Measurements from ENCODE around the gene PPM1J. TPM values are rescaled to one million over a fixed set of nuclear protein-coding genes. Genes with fewer than 3 reads are reported as not detected.

The PPM1J gene
- polyA plus RNA-seq, 1 of the 3 experiments (the other 2 are of a cell fraction) = 5.3 TPM

- TF ChIP-seq REST (IDR thresholded peaks at IDR 0.05; ENCODE audit: low read depth, low read length) (no peak), EP300 (IDR thresholded peaks at IDR 0.05; ENCODE audit: borderline replicate concordance in 1 of 2, low read depth in 1 of 2, low read length in 1 of 2) (peak in 1 of 2 experiments; percentile 42; a peak in 1 of 4 replicates), ZBTB33 (IDR thresholded peaks at IDR 0.05; ENCODE audit: borderline replicate concordance, low read depth) (peak; percentile 53; the same call in 1 of the 2 replicates), RXRA (IDR thresholded peaks at IDR 0.05; ENCODE audit: borderline replicate concordance, low read depth) (no peak), MEF2A (IDR thresholded peaks at IDR 0.05; ENCODE audit: borderline replicate concordance, low read depth) (peak; percentile 82; the same call in 1 of the 2 replicates), SMC3 (IDR thresholded peaks at IDR 0.05; ENCODE audit: low read depth, low read length) (no peak), FOXM1 (IDR thresholded peaks at IDR 0.05; ENCODE audit: low read depth) (no peak), RAD21 (IDR thresholded peaks at IDR 0.05; ENCODE audit: low read length) (no peak), MAX (IDR thresholded peaks at IDR 0.05; ENCODE audit: low read depth) (0 out of 2 replicates have a peak, but pooled peaks have one; percentile 30), RFX5 (IDR thresholded peaks at IDR 0.05; ENCODE audit: low read length) (no peak), CTCF (IDR thresholded peaks at IDR 0.05) (peak; percentile 16; the same call in 1 of the 2 replicates), SIN3A (IDR thresholded peaks at IDR 0.05; ENCODE audit: borderline replicate concordance, low read depth, low read length) (no peak), TCF12 (IDR thresholded peaks at IDR 0.05) (peak; percentile 39; the same call in 1 of the 2 replicates), EZH2phosphoT487 (IDR thresholded peaks at IDR 0.05; ENCODE audit: borderline replicate concordance, low read depth) (no peak), POLR2AphosphoS5 (IDR thresholded peaks at IDR 0.05; ENCODE audit: low read depth, low read length) (peak; percentile 45)
Observed at GRCh38 chr1:112700290-112701226, 14.6 kb downstream of the PPM1J start (continued).

All from SK-N-SH (cell line).